Transverse colon (tissue), 3 donors: Measurements from ENCODE around the gene CACNA1A.

Source experiments
- EP300 ChIP-seq: sonication (generic); formaldehyde crosslinking; IDR thresholded peaks from one replicate; pipeline ENCODE4 v1.6.1; 2017; ENCODE audit warnings: antibody characterized with exemption, low read depth
- POLR2A ChIP-seq: fragments of 450-650 bp; IDR thresholded peaks from one replicate; pipeline ENCODE4 v1.6.1; 2016; ENCODE audit warnings: antibody characterized with exemption, mild to moderate bottlenecking, moderate library complexity
- TF ChIP-seq, protein P1 (sequence below), 5 experiments: fragments of 200-600 bp in 3 of 5; fragments of 450-650 bp in 2 of 5; sonication (generic) in 3 of 5; IDR thresholded peaks; 1 replicate in 2 of 5; 2 replicates in 3 of 5; pipeline ENCODE4 v1.5.1; 2016 to 2017; ENCODE audit warnings: antibody characterized with exemption in 5 of 5, inconsistent platforms in 3 of 5, mild to moderate bottlenecking in 2 of 5, moderate library complexity in 1 of 5

GRCh38 chr19:13252569-13253335 is 253.5 kb downstream of the CACNA1A start:
- no peak for TF ChIP-seq POLR2A
- TF ChIP-seq EP300, result no peak
- TF ChIP-seq, protein P1, sequence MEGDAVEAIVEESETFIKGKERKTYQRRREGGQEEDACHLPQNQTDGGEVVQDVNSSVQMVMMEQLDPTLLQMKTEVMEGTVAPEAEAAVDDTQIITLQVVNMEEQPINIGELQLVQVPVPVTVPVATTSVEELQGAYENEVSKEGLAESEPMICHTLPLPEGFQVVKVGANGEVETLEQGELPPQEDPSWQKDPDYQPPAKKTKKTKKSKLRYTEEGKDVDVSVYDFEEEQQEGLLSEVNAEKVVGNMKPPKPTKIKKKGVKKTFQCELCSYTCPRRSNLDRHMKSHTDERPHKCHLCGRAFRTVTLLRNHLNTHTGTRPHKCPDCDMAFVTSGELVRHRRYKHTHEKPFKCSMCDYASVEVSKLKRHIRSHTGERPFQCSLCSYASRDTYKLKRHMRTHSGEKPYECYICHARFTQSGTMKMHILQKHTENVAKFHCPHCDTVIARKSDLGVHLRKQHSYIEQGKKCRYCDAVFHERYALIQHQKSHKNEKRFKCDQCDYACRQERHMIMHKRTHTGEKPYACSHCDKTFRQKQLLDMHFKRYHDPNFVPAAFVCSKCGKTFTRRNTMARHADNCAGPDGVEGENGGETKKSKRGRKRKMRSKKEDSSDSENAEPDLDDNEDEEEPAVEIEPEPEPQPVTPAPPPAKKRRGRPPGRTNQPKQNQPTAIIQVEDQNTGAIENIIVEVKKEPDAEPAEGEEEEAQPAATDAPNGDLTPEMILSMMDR (IDR thresholded peaks at IDR 0.05), result no peak
